HCT116 (cell line): ENCODE data around the gene MIEN1. TPM values are rescaled to one million over a fixed set of nuclear protein-coding genes. Genes with fewer than 3 reads are reported as not detected.

Experiments
- ATAC-seq: fragments of 200-7000 bp; cut with Tn5 transposase; 2 replicates; pipeline ENCODE4 v1.9.1; 2020; ENCODE audit warnings: mild to moderate bottlenecking, moderate library complexity
- BruUV-seq: library from RNA; stranded (reverse); fragments of 400-500 nt; replicated peaks from 2 replicates; lab custom pipeline; 2021; lab: Mats Ljungman, UMichigan
- CTCF ChIA-PET: fragments of 300-600 bp; sonication (Branson Sonifier 250); formaldehyde crosslinking; loops from one replicate; lab custom pipeline; 2021; ENCODE audit warnings: antibody characterized with exemption; lab: Charles Lee
- POLR2A ChIA-PET: fragments of 300-600, 350-600 bp; sonication (Branson Sonifier 250); formaldehyde crosslinking; loops from one replicate; lab custom pipeline; 2021; ENCODE audit warnings: antibody characterized with exemption; lab: Charles Lee
- RAD21 ChIA-PET, 2 experiments: fragments of 300-600 bp; sonication (Branson Sonifier 250); formaldehyde crosslinking; loops; one replicate each; lab custom pipeline; 2023; ENCODE audit warnings: low total read pairs in 2 of 2; ENCODE audit not compliant: uncharacterized antibody in 2 of 2, unreplicated experiment in 2 of 2, low non-redundant PET in 1 of 2; lab: Charles Lee
- DNase-seq: peaks from one replicate; pipeline ENCODE4 v3.0.0-alpha.2; 2010; ENCODE audit warnings: low read depth, low spot score
- H2AFZ ChIP-seq: fragments of 200-600 bp; shearing (Covaris generic), sonication (generic); 2 replicates; pipeline ENCODE4 v1.6.1; 2017; ENCODE audit warnings: low read depth, mixed run types, mixed read lengths, antibody characterized with exemption, low read length; ENCODE audit not compliant: poor library complexity, severe bottlenecking
- H3K27ac ChIP-seq: 2 replicates; pipeline ENCODE4 v1.5.1; 2012; ENCODE audit warnings: low read depth, low read length
- H3K27me3 ChIP-seq: fragments of 200-600 bp; sonication (generic); 2 replicates; pipeline ENCODE4 v1.6.1; 2016; ENCODE audit warnings: mixed run types, low read length, mixed read lengths; ENCODE audit not compliant: insufficient read depth
- H3K36me3 ChIP-seq, 2 experiments: fragments of 200-500 bp in 1 of 2; fragments of 200-600 bp in 1 of 2; sonication (Bioruptor generic) in 1 of 2; sonication (generic) in 1 of 2; 2 replicates each; pipeline versions ENCODE4 v1.5.1 to v1.6.1; 2014 to 2016; ENCODE audit warnings: low read length in 2 of 2, inconsistent platforms in 1 of 2, mixed read lengths in 1 of 2, mixed run types in 1 of 2; ENCODE audit not compliant: insufficient read depth in 2 of 2, control insufficient read depth in 1 of 2
- H3K4me1 ChIP-seq, 2 experiments: fragments of 200-600 bp in 1 of 2; sonication (generic) in 1 of 2; 2 replicates each; pipeline versions ENCODE4 v1.5.1 to v1.6.1; 2012 to 2017; ENCODE audit warnings: low read length in 2 of 2, inconsistent platforms in 1 of 2, mild to moderate bottlenecking in 1 of 2, mixed read lengths in 1 of 2, mixed run types in 1 of 2, moderate library complexity in 1 of 2; ENCODE audit not compliant: insufficient read depth in 2 of 2, control insufficient read depth in 1 of 2
- H3K4me2 ChIP-seq: fragments of 200-600 bp; sonication (generic); 2 replicates; pipeline ENCODE4 v1.6.1; 2017; ENCODE audit warnings: mixed run types, low read length, mixed read lengths
- H3K4me3 ChIP-seq, 2 experiments: fragments of 200-600 bp in 1 of 2; sonication (generic) in 1 of 2; replicated peaks in 1 of 2; 2 replicates each; pipeline ENCODE4 v1.5.1; 2011 to 2016; ENCODE audit warnings: low read length in 2 of 2, control low read depth in 1 of 2, low read depth in 1 of 2, mild to moderate bottlenecking in 1 of 2, mixed read lengths in 1 of 2, mixed run types in 1 of 2
- H3K79me2 ChIP-seq: fragments of 200-600 bp; sonication (generic); 2 replicates; pipeline ENCODE4 v1.6.1; 2017; ENCODE audit warnings: mild to moderate bottlenecking, mixed run types, low read length, moderate library complexity, mixed read lengths; ENCODE audit not compliant: insufficient read depth
- H3K9ac ChIP-seq: fragments of 200-600 bp; sonication (generic); 2 replicates; pipeline ENCODE4 v1.6.1; 2016; ENCODE audit warnings: low read length, mixed read lengths
- H3K9me2 ChIP-seq: fragments of 200-600 bp; sonication (generic), shearing (Covaris generic); 2 replicates; pipeline ENCODE4 v1.6.1; 2017; ENCODE audit warnings: mixed run types, mild to moderate bottlenecking, moderate library complexity; ENCODE audit not compliant: insufficient read depth
- H3K9me3 ChIP-seq, 2 experiments: fragments of 200-500 bp in 1 of 2; fragments of 200-600 bp in 1 of 2; sonication (Bioruptor generic) in 1 of 2; sonication (generic) in 1 of 2; 2 replicates each; pipeline ENCODE4 v1.6.1; 2014 to 2017; ENCODE audit warnings: low read length in 2 of 2, mixed read lengths in 2 of 2, inconsistent platforms in 1 of 2, low read depth in 1 of 2, mild to moderate bottlenecking in 1 of 2, mixed run types in 1 of 2, moderate library complexity in 1 of 2; ENCODE audit not compliant: control insufficient read depth in 1 of 2, insufficient read depth in 1 of 2
- H4K20me1 ChIP-seq: fragments of 200-600 bp; sonication (generic), shearing (Covaris generic); 2 replicates; pipeline ENCODE4 v1.6.1; 2017; ENCODE audit warnings: mixed run types, mild to moderate bottlenecking, moderate library complexity; ENCODE audit not compliant: insufficient read depth
- CBX3 ChIP-seq: IDR thresholded peaks from 2 replicates; pipeline ENCODE4 v1.6.1; 2012; ENCODE audit warnings: low read depth
- CTCF ChIP-seq, 3 experiments: fragments of 200-600 bp in 1 of 3; sonication (generic) in 1 of 3; IDR thresholded peaks in 2 of 3; conservative IDR thresholded peaks in 1 of 3; 2 replicates each; pipeline ENCODE4 v1.5.1; 2012 to 2017; ENCODE audit warnings: low read depth in 2 of 3, low read length in 2 of 3, antibody characterized with exemption in 1 of 3, borderline replicate concordance in 1 of 3, control low read depth in 1 of 3, mild to moderate bottlenecking in 1 of 3, mixed read lengths in 1 of 3, mixed run types in 1 of 3, moderate library complexity in 1 of 3; ENCODE audit not compliant: insufficient read depth in 1 of 3
- ELF1 ChIP-seq: IDR thresholded peaks from 2 replicates; pipeline ENCODE4 v1.6.1; 2012; ENCODE audit warnings: low read depth, borderline replicate concordance
- EZH2 ChIP-seq: fragments of 200-600 bp; sonication (generic); IDR thresholded peaks from 2 replicates; pipeline ENCODE4 v1.6.1; 2017; ENCODE audit warnings: antibody characterized with exemption, mixed run types
- EZH2phosphoT487 ChIP-seq: fragments of 200-600 bp; IDR thresholded peaks from 2 replicates; pipeline ENCODE4 v1.6.1; 2018; ENCODE audit warnings: antibody characterized with exemption, borderline replicate concordance
- FOSL1 ChIP-seq: IDR thresholded peaks from 2 replicates; pipeline ENCODE4 v1.6.1; 2012; ENCODE audit warnings: low read depth
- POLR2A ChIP-seq: IDR thresholded peaks from 2 replicates; pipeline ENCODE4 v1.7.0; 2011; ENCODE audit warnings: borderline replicate concordance; ENCODE audit not compliant: insufficient read depth, insufficient read length; ENCODE audit errors: extremely low read depth
- POLR2AphosphoS5 ChIP-seq: IDR thresholded peaks from 2 replicates; pipeline ENCODE4 v1.6.1; 2011; ENCODE audit warnings: mild to moderate bottlenecking, low read depth, low read length, moderate library complexity
- TCF7L2 ChIP-seq: IDR thresholded peaks from 2 replicates; pipeline ENCODE4 v1.7.0; 2011; ENCODE audit warnings: borderline replicate concordance, inconsistent platforms; ENCODE audit not compliant: insufficient read depth, insufficient read length; ENCODE audit errors: extremely low read depth
- YY1 ChIP-seq: IDR thresholded peaks from 2 replicates; pipeline ENCODE4 v1.6.1; 2011; ENCODE audit warnings: low read length, low read depth, moderate library complexity, mild to moderate bottlenecking; ENCODE audit not compliant: insufficient replicate concordance; ENCODE audit errors: extremely low read depth
- ZFX ChIP-seq: fragments of 450-650 bp; IDR thresholded peaks from 2 replicates; pipeline ENCODE4 v1.6.1; 2017
- intact Hi-C: fragments of 100-400 bp; cut with micrococcal nuclease; formaldehyde crosslinking; loops from 2 replicates; pipeline ENCODE4 v1.10.0; 2022
- total RNA-seq: library from RNA; stranded (reverse); gene quantifications from one replicate; pipeline ENCODE4 v1.2.1, GENCODE V29; 2021; ENCODE audit not compliant: unreplicated experiment

MIEN1 gene
- total RNA-seq, 1 experiment from 2014 or later = 73.9 TPM

- BruUV-seq = no TSS peak
- intact Hi-C loops = no loop called here
- CTCF ChIA-PET = interaction anchor here (3.3 kb wide), 1 partner anchor 9 kb away, joined by 27 read pairs; no protein-coding TSS in a partner anchor
These were observed 2.8 kb downstream of the MIEN1 start for GRCh38 chr17:39727556-39727955.

More at GRCh38 chr17:39727556-39727955, 2.8 kb downstream of the MIEN1 start:
- ATAC-seq (no peak), DNase-seq (no peak)
- Histone ChIP-seq H3K9me2 (no peaks in the 10 kb centered on the region), H4K20me1 (no peaks in the 10 kb centered on the region), H3K9me3 (no peaks in the 10 kb centered on the region), H2AFZ (no peak overlapping the region), H3K4me1 (peaks cover 6 to 33% of the 10 kb centered on the region in 2 experiments; a peak in 3 of 4 replicates), H3K9ac (no peak overlapping the region), H3K27ac (no peak overlapping the region), H3K4me3 (no peak overlapping the region), H3K79me2 (peaks cover 10% of the 10 kb centered on the region; the same call in 1 of the 2 replicates), H3K36me3 (peaks cover 3 to 22% of the 10 kb centered on the region in 2 experiments; a peak in 2 of 4 replicates), H3K4me2 (no peak overlapping the region), H3K27me3 (no peaks in the 10 kb centered on the region)
- TF ChIP-seq POLR2AphosphoS5 (no peak), POLR2A (no peak), YY1 (no peak), CTCF (IDR thresholded peaks at IDR 0.05 in 2 of 3, conservative IDR thresholded peaks at IDR 0.05 in 1 of 3; ENCODE audit: borderline replicate concordance in 1 of 3, insufficient read depth in 1 of 3, low read depth in 2 of 3, low read length in 2 of 3) (no peak), EZH2phosphoT487 (no peak), ZFX (no peak), TCF7L2 (no peak), FOSL1 (no peak), EZH2 (no peak), ELF1 (no peak), CBX3 (no peak)
- ChIA-PET RAD21 (no interaction called here), POLR2A (no interaction called here)
